ENCODE data around the gene MEX3C. TPM values are rescaled to one million over a fixed set of nuclear protein-coding genes. Genes with fewer than 3 reads are reported as not detected.

MEX3C gene
- total RNA-seq, 1 experiment from 2014 or later = 81.9 TPM

DNA sequence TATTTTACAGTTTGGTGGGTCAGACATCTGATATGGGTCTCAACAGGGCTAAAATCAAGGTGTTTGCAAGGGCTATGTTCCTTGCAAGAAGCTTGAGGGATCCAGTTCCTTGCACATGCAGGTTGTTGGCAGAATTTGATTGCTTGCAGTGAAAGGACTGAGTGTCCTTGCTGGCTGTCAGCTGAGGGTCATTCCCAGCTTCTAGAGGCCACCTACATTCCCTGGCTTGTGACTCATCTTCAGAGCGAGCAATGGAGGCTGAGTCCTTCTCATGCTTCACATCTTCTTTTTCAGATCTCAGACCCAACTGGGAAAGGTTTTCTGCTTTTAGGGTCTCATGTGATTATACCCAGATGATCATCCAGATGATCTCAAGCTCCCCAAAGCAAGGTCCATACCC lies 12.4 kb downstream of the MEX3C start:
- Mint-ChIP-seq H3K9me3 (ENCODE audit: unreplicated experiment) (no peaks in the 10 kb centered on the region), H3K4me1 (ENCODE audit: insufficient read depth, unreplicated experiment) (peaks cover 29% of the 10 kb centered on the region), H3K36me3 (ENCODE audit: insufficient read depth, unreplicated experiment) (no peaks in the 10 kb centered on the region), H3K27me3 (ENCODE audit: insufficient read depth, unreplicated experiment) (no peaks in the 10 kb centered on the region), H3K27ac (ENCODE audit: low read depth, unreplicated experiment) (no peak overlapping the region), H3K4me3 (ENCODE audit: unreplicated experiment) (no peak overlapping the region)
- ChIA-PET POLR2A (no interaction called here), CTCF (no interaction called here)
- intact Hi-C loops (cut with micrococcal nuclease) = no loop called here
- TF ChIP-seq, protein P1, sequence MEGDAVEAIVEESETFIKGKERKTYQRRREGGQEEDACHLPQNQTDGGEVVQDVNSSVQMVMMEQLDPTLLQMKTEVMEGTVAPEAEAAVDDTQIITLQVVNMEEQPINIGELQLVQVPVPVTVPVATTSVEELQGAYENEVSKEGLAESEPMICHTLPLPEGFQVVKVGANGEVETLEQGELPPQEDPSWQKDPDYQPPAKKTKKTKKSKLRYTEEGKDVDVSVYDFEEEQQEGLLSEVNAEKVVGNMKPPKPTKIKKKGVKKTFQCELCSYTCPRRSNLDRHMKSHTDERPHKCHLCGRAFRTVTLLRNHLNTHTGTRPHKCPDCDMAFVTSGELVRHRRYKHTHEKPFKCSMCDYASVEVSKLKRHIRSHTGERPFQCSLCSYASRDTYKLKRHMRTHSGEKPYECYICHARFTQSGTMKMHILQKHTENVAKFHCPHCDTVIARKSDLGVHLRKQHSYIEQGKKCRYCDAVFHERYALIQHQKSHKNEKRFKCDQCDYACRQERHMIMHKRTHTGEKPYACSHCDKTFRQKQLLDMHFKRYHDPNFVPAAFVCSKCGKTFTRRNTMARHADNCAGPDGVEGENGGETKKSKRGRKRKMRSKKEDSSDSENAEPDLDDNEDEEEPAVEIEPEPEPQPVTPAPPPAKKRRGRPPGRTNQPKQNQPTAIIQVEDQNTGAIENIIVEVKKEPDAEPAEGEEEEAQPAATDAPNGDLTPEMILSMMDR (IDR thresholded peaks at IDR 0.05; ENCODE audit: unreplicated experiment) = no peak
- DNase-seq (ENCODE audit: unreplicated experiment) = no peak
- BruUV-seq (replicated peaks) = no TSS peak

DNA sequence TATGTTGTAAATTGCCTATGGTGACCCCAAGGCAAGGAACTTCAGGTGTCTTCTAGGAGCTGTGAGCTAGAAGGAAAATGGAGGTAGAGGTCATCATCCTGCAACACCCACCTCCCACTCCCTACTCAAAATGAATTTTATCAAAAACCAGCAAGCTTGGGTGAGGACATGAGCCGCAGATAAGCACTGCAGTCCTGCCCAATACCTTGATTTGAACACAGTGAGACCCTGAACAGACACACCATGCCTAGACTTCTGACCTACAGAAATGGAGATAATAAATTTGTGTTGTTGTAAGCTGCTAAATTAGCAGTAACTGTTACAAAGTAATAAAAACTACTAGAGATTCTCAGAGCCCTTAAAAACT lies 13.4 kb downstream of the MEX3C start:
- CTCF ChIA-PET = interaction anchor here (0.7 to 1.3 kb wide), 3 partner anchors 10 to 49 kb away, joined by 3 to 4 read pairs (median 3); no protein-coding TSS in a partner anchor
- BruUV-seq (replicated peaks) = no TSS peak
- no peak overlapping the region for H3K27ac Mint-ChIP-seq (ENCODE audit: low read depth, unreplicated experiment)
- peaks cover 32% of the 10 kb centered on the region for H3K4me1 Mint-ChIP-seq (ENCODE audit: insufficient read depth, unreplicated experiment)
- no peak for DNase-seq (ENCODE audit: unreplicated experiment)
- H3K27me3 Mint-ChIP-seq (ENCODE audit: insufficient read depth, unreplicated experiment) = no peaks in the 10 kb centered on the region
- H3K4me3 Mint-ChIP-seq (ENCODE audit: unreplicated experiment) = no peak overlapping the region
- intact Hi-C loops (cut with micrococcal nuclease) = no loop called here
- TF ChIP-seq, protein P1 (IDR thresholded peaks at IDR 0.05; ENCODE audit: unreplicated experiment) = no peak
- no peaks in the 10 kb centered on the region for H3K9me3 Mint-ChIP-seq (ENCODE audit: unreplicated experiment)
- POLR2A ChIA-PET = interaction anchor here (0.7 to 1.8 kb wide), 3 partner anchors 9 to 51 kb away, joined by 3 to 7 read pairs (median 3); no protein-coding TSS in a partner anchor
- no peaks in the 10 kb centered on the region for H3K36me3 Mint-ChIP-seq (ENCODE audit: insufficient read depth, unreplicated experiment)

DNA sequence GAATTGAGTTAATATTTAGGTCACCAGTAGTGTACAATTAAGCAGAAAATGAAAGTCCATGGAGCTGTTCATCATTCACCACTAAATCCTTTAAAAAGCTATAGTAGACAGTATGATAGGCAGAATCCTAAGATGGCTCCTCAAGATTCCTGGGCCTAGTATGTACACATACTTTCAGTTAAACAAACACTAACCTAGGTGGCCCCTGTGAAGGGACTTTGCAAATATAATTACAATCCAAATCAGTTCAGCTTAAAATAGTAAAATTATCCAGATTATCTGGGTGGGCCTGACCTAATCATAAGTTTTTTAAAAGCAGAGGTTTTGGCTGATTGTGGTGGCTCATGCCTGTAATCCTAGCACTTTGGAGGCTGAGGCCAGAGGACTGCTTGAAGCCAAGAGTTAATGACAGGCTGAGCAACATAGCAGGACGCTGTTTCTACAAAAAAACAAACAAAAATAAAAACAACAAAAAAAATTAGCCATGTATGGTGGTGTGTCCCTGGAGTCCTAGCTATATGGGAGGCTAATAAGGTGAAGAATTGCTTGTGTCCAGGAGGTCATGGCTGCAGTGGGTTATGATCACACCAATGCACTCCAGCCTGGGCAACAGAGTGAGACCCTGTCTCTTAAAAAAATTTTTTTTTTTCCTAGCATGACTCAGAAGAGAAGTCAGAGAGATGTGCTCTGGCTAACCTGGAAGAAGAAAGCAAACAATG lies 13.9 kb downstream of the MEX3C start:
- H3K4me3 Mint-ChIP-seq (ENCODE audit: unreplicated experiment) = no peak overlapping the region
- POLR2A ChIA-PET = interaction anchor here (0.7 to 2.1 kb wide), 4 partner anchors 8 to 51 kb away, joined by 3 to 7 read pairs (median 4); partner anchors contain the start of gene MEX3C
- CTCF ChIA-PET = interaction anchor here (0.5 to 1.3 kb wide), 7 partner anchors 10 to 374 kb away, joined by 3 to 6 read pairs (median 4); no protein-coding TSS in a partner anchor
- no TSS peak for BruUV-seq (replicated peaks)
- no peak overlapping the region for H3K27ac Mint-ChIP-seq (ENCODE audit: low read depth, unreplicated experiment)
- H3K9me3 Mint-ChIP-seq (ENCODE audit: unreplicated experiment) = no peaks in the 10 kb centered on the region
- no peak for DNase-seq (ENCODE audit: unreplicated experiment)
- no peaks in the 10 kb centered on the region for H3K36me3 Mint-ChIP-seq (ENCODE audit: insufficient read depth, unreplicated experiment)
- TF ChIP-seq, protein P1 (IDR thresholded peaks at IDR 0.05; ENCODE audit: unreplicated experiment) = no peak
- H3K27me3 Mint-ChIP-seq (ENCODE audit: insufficient read depth, unreplicated experiment) = no peaks in the 10 kb centered on the region
- H3K4me1 Mint-ChIP-seq (ENCODE audit: insufficient read depth, unreplicated experiment) = peaks cover 32% of the 10 kb centered on the region
- intact Hi-C loops (cut with micrococcal nuclease) = no loop called here

DNA sequence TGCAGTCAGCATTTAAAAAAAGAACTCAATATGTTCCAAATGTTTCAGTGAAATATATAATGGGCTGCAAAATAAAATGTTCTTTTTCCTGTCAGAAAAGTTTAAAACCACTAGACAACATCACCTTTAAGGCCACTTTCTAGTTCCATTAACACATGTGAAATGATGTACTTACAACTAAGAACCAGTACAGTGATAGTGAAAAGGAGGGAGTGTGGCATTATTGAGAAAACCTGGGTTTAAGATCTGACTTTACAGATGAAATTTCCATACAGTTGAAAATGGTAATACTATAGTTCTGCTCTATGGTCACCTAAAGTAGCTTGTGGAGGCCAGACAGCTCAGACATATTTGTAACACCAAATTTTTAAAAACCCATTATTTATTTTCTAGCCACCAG lies 14.7 kb downstream of the MEX3C start:
- intact Hi-C loops (cut with micrococcal nuclease) = no loop called here
- no peak overlapping the region for H3K27ac Mint-ChIP-seq (ENCODE audit: low read depth, unreplicated experiment)
- no peaks in the 10 kb centered on the region for H3K9me3 Mint-ChIP-seq (ENCODE audit: unreplicated experiment)
- TF ChIP-seq, protein P1 (IDR thresholded peaks at IDR 0.05; ENCODE audit: unreplicated experiment) = no peak
- ChIA-PET CTCF (interaction anchor here (0.6 to 1.3 kb wide), 5 partner anchors 12 to 437 kb away, joined by 3 to 6 read pairs (median 5); no protein-coding TSS in a partner anchor), POLR2A (interaction anchor here (0.9 to 2.1 kb wide), 3 partner anchors 8 to 15 kb away, joined by 3 to 7 read pairs (median 6); partner anchors contain the start of gene MEX3C)
- no peaks in the 10 kb centered on the region for H3K27me3 Mint-ChIP-seq (ENCODE audit: insufficient read depth, unreplicated experiment)
- peaks cover 35% of the 10 kb centered on the region for H3K4me1 Mint-ChIP-seq (ENCODE audit: insufficient read depth, unreplicated experiment)
- no peak for DNase-seq (ENCODE audit: unreplicated experiment)
- H3K36me3 Mint-ChIP-seq (ENCODE audit: insufficient read depth, unreplicated experiment) = no peaks in the 10 kb centered on the region
- no peak overlapping the region for H3K4me3 Mint-ChIP-seq (ENCODE audit: unreplicated experiment)
- no TSS peak for BruUV-seq (replicated peaks)

Data from MCF 10A (cell line).